Measurements from ENCODE around the gene TMEM243. TPM values are rescaled to one million over a fixed set of nuclear protein-coding genes. Genes with fewer than 3 reads are reported as not detected.
"Not testable (repeated sequence)": the region's sequence is repeated elsewhere in the genome, so short reads cannot be mapped to it uniquely, and the experiment has no call there.

The TMEM243 gene
- total RNA-seq, 1 experiment from 2014 or later: 23.5 TPM

DNA sequence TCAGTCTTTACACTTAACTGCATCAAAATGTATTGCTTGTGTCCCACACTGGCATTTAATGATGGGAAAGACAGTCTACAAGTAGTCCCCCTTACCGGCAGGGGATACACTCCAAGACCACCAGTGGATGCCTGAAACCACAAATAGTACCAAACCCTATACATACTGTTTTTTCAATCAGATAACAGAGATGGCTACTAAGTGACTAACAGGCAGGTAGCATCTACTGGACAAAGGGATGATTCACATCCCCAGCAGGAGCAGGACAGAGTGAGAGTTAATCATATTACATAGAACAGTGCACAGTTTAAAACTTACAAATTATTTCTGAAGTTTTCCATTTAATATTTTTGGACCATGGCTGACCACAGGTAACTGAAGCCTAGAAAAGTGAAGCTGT is 13.2 kb downstream of the TMEM243 start:
- TF ChIP-seq, protein P1, sequence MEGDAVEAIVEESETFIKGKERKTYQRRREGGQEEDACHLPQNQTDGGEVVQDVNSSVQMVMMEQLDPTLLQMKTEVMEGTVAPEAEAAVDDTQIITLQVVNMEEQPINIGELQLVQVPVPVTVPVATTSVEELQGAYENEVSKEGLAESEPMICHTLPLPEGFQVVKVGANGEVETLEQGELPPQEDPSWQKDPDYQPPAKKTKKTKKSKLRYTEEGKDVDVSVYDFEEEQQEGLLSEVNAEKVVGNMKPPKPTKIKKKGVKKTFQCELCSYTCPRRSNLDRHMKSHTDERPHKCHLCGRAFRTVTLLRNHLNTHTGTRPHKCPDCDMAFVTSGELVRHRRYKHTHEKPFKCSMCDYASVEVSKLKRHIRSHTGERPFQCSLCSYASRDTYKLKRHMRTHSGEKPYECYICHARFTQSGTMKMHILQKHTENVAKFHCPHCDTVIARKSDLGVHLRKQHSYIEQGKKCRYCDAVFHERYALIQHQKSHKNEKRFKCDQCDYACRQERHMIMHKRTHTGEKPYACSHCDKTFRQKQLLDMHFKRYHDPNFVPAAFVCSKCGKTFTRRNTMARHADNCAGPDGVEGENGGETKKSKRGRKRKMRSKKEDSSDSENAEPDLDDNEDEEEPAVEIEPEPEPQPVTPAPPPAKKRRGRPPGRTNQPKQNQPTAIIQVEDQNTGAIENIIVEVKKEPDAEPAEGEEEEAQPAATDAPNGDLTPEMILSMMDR (conservative IDR thresholded peaks at IDR 0.05): no peak
- H3K79me2 ChIP-seq (ENCODE audit: insufficient read depth, low read length): peaks cover 5% of the 10 kb centered on the region; the same call in 1 of the 2 replicates
- H3K9ac ChIP-seq (ENCODE audit: extremely low read depth, insufficient read length, low read length): no peak overlapping the region
- H4K91ac ChIP-seq (ENCODE audit: insufficient read length, low read depth, low read length): no peak overlapping the region
- H3K4ac ChIP-seq (ENCODE audit: low read depth, low read length): no peak overlapping the region
- H4K5ac ChIP-seq (ENCODE audit: insufficient read length, low read depth, low read length): no peak overlapping the region
- H2BK5ac ChIP-seq (ENCODE audit: insufficient read length, low read length): no peak overlapping the region
- H3K18ac ChIP-seq (ENCODE audit: insufficient read length, low read depth, low read length): no peak overlapping the region
- Mint-ChIP-seq H3K27ac (no peak overlapping the region), H3K27me3 (ENCODE audit: low read depth) (no peaks in the 10 kb centered on the region), H3K4me3 (no peak overlapping the region), H3K9me3 (peaks cover 46 to 52% of the 10 kb centered on the region in 2 experiments), H3K4me1 (peaks cover 7 to 10% of the 10 kb centered on the region in 2 experiments), H3K36me3 (ENCODE audit: insufficient read depth in 1 of 3, low read depth in 3 of 3) (peaks cover 72 to 75% (median 74%) of the 10 kb centered on the region in 3 experiments)
- no peak overlapping the region for H3K14ac ChIP-seq (ENCODE audit: insufficient read depth, low read length)
- no peak overlapping the region for H2BK12ac ChIP-seq (ENCODE audit: insufficient read length, low read depth, low read length)
- H3K79me1 ChIP-seq (ENCODE audit: insufficient read depth, low read depth, low read length, poor library complexity, severe bottlenecking): peaks cover 7% of the 10 kb centered on the region
- no peak overlapping the region for H3K23ac ChIP-seq (ENCODE audit: insufficient read length, low read depth, low read length)
- H3K4me1 ChIP-seq (ENCODE audit: insufficient read depth, low read length): no peaks in the 10 kb centered on the region; the same call in 1 of the 2 replicates
- H3K9me3 ChIP-seq (ENCODE audit: control insufficient read depth, low read depth, low read length): peaks cover 13% of the 10 kb centered on the region
- no peak overlapping the region for H2AFZ ChIP-seq (ENCODE audit: low read length)
- DNase-seq: no peak
- no peak overlapping the region for H2AK5ac ChIP-seq (ENCODE audit: insufficient read length, low read length)
- H4K8ac ChIP-seq (replicated peaks; ENCODE audit: insufficient read length, low read depth, low read length): no peak overlapping the region
- no peaks in the 10 kb centered on the region for H4K20me1 ChIP-seq (ENCODE audit: control insufficient read depth, insufficient read depth, insufficient read length)
- no peaks in the 10 kb centered on the region for H3K23me2 ChIP-seq (ENCODE audit: insufficient read length, low read depth, low read length, poor library complexity, severe bottlenecking)
- H3K4me2 ChIP-seq (ENCODE audit: insufficient read depth, insufficient read length, low read length): no peak overlapping the region
- H2BK15ac ChIP-seq (ENCODE audit: low read depth, low read length): no peak overlapping the region
- H3K27me3 ChIP-seq (ENCODE audit: insufficient read depth, low read length): no peaks in the 10 kb centered on the region
- H3K56ac ChIP-seq (ENCODE audit: insufficient read length, low read depth, low read length): no peak overlapping the region
- no peak overlapping the region for H2BK120ac ChIP-seq (ENCODE audit: low read depth, low read length, poor library complexity, severe bottlenecking)
- whole genome bisulfite sequencing (ENCODE audit: extremely low coverage, insufficient read length, low lambda C conversion rate): no CpG with 5 or more reads among the region's 1 CpG
- no peak overlapping the region for H2BK20ac ChIP-seq (ENCODE audit: low read depth, low read length, poor library complexity, severe bottlenecking)
- no peak overlapping the region for H3T11ph ChIP-seq (ENCODE audit: low read length)
- no peak overlapping the region for H3K27ac ChIP-seq (ENCODE audit: insufficient read length, low read depth, low read length)

DNA sequence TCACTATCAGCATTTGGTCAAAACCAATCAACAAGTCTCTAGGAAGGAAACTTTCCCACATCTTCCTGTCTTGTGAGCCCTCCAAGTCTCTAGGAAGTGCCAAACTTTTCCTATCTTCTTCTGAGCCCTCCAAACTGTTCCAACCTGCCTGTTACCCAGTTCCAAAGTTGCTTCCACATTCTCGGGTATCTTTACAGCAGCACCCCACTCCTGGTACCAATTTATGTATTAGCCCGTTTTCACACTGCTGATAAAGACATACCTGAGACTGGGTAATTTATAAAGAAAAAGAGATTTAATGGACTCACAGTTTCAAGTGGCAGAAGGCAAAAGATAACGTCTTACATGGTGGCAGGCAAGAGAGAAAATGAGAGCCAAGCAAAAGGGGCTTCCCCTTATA is 13.8 kb downstream of the TMEM243 start:
- H3K18ac ChIP-seq (ENCODE audit: insufficient read length, low read depth, low read length); H3K79me2 ChIP-seq (ENCODE audit: insufficient read depth, low read length); H2BK20ac ChIP-seq (ENCODE audit: low read depth, low read length, poor library complexity, severe bottlenecking); H3K27me3 ChIP-seq (ENCODE audit: insufficient read depth, low read length); DNase-seq; H3K9ac ChIP-seq (ENCODE audit: extremely low read depth, insufficient read length, low read length); H3K27ac ChIP-seq (ENCODE audit: insufficient read length, low read depth, low read length); H3K4me1 ChIP-seq (ENCODE audit: insufficient read depth, low read length); H3T11ph ChIP-seq (ENCODE audit: low read length); H3K23ac ChIP-seq (ENCODE audit: insufficient read length, low read depth, low read length); H2BK15ac ChIP-seq (ENCODE audit: low read depth, low read length); H2BK120ac ChIP-seq (ENCODE audit: low read depth, low read length, poor library complexity, severe bottlenecking); H2AK5ac ChIP-seq (ENCODE audit: insufficient read length, low read length); H3K4me3 Mint-ChIP-seq; H3K4me2 ChIP-seq (ENCODE audit: insufficient read depth, insufficient read length, low read length); H2BK12ac ChIP-seq (ENCODE audit: insufficient read length, low read depth, low read length); H2BK5ac ChIP-seq (ENCODE audit: insufficient read length, low read length); H3K56ac ChIP-seq (ENCODE audit: insufficient read length, low read depth, low read length); H3K14ac ChIP-seq (ENCODE audit: insufficient read depth, low read length); H3K79me1 ChIP-seq (ENCODE audit: insufficient read depth, low read depth, low read length, poor library complexity, severe bottlenecking); H4K91ac ChIP-seq (ENCODE audit: insufficient read length, low read depth, low read length); H3K23me2 ChIP-seq (ENCODE audit: insufficient read length, low read depth, low read length, poor library complexity, severe bottlenecking); H3K4ac ChIP-seq (ENCODE audit: low read depth, low read length); H4K8ac ChIP-seq (replicated peaks; ENCODE audit: insufficient read length, low read depth, low read length); H2AFZ ChIP-seq (ENCODE audit: low read length); H3K27ac Mint-ChIP-seq; H4K20me1 ChIP-seq (ENCODE audit: control insufficient read depth, insufficient read depth, insufficient read length); H4K5ac ChIP-seq (ENCODE audit: insufficient read length, low read depth, low read length); H3K27me3 Mint-ChIP-seq (ENCODE audit: low read depth): not testable (repeated sequence)
- peaks cover 13% of the 10 kb centered on the region for H3K9me3 ChIP-seq (ENCODE audit: control insufficient read depth, low read depth, low read length)
- Mint-ChIP-seq H3K9me3 (peaks cover 46 to 52% of the 10 kb centered on the region in 2 experiments), H3K36me3 (ENCODE audit: insufficient read depth in 1 of 3, low read depth in 3 of 3) (peaks cover 69 to 75% (median 74%) of the 10 kb centered on the region in 3 experiments), H3K4me1 (peaks cover 8 to 13% of the 10 kb centered on the region in 2 experiments)
- WGBS (ENCODE audit: extremely low coverage, insufficient read length, low lambda C conversion rate): no CpG with 5 or more reads among the region's 3 CpGs
